SK-N-MC (cell line): ENCODE measurements around the gene ACOX3.

Source experiments
- EZH2 ChIP-seq: fragments of 200-600 bp; sonication (generic); IDR thresholded peaks from one replicate; pipeline ENCODE4 v1.6.1; 2017; ENCODE audit warnings: antibody characterized with exemption
- POLR2AphosphoS5 ChIP-seq: IDR thresholded peaks from 2 replicates; pipeline ENCODE4 v1.6.1; 2012; ENCODE audit warnings: mild to moderate bottlenecking, low read depth, low read length, borderline replicate concordance

DNA sequence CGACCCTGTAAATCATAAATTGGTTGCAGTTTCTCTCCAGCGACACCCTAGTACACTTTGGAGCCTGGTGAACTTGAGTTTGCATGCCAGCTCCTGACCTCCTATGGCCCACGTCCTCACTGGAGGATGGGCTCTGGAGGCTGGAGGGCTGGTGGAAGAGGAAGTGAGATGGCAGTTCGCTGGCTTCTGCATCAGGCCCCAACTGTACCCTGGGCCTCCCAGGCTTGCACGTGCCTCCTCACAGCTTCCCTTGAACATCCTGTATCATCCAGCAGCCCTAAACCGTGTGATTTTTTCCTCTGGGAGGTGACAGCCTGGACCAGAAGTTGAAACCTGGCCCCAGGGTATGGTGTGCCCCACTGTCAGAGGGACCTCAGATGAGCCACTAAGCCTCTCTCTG is 92.5 kb downstream of the ACOX3 start:
- no peak for TF ChIP-seq POLR2AphosphoS5
- no peak for TF ChIP-seq EZH2
